Stomach smooth muscle (tissue), 2 donors: ENCODE results near the gene FBXL17.

ENCODE experiments used
- H3K27ac ChIP-seq: one replicate; pipeline ENCODE4 v1.7.0; 2013; ENCODE audit warnings: mild to moderate bottlenecking, low read length, inconsistent platforms
- H3K27me3 ChIP-seq, 2 donors: one replicate each; pipeline ENCODE4 v1.7.0; 2013; ENCODE audit warnings: low read length in 2 of 2; ENCODE audit not compliant: insufficient read depth in 2 of 2, control insufficient read depth in 1 of 2
- H3K36me3 ChIP-seq, 2 donors: one replicate each; pipeline ENCODE4 v1.7.0; 2013; ENCODE audit warnings: low read length in 2 of 2; ENCODE audit not compliant: control insufficient read depth in 2 of 2, insufficient read depth in 2 of 2
- H3K4me1 ChIP-seq: one replicate; pipeline ENCODE4 v1.7.0; 2013; ENCODE audit warnings: low read length; ENCODE audit not compliant: control insufficient read depth, insufficient read depth
- H3K4me3 ChIP-seq, 2 donors: one replicate each; pipeline ENCODE4 v1.7.0; 2013; ENCODE audit warnings: low read length in 2 of 2
- H3K9ac ChIP-seq, 2 donors: one replicate each; pipeline ENCODE4 v1.7.0; 2013; ENCODE audit warnings: low read length in 2 of 2, mild to moderate bottlenecking in 1 of 2
- H3K9me3 ChIP-seq, 2 donors: one replicate each; pipeline ENCODE4 v1.7.0; 2013; ENCODE audit warnings: low read length in 2 of 2; ENCODE audit not compliant: control insufficient read depth in 2 of 2
- donor health status: healthy.
- donor health status: Pancreatic carcinoma.

FBXL17 gene

GRCh38 chr5:107958432-107958831 lies 423.5 kb downstream of the FBXL17 start:
- Histone ChIP-seq H3K27ac (no peak overlapping the region), H3K4me1 (no peaks in the 10 kb centered on the region), H3K9me3 (no peaks in the 10 kb centered on the region), H3K36me3 (no peaks in the 10 kb centered on the region), H3K9ac (no peak overlapping the region), H3K4me3 (no peak overlapping the region), H3K27me3 (no peaks in the 10 kb centered on the region)

GRCh38 chr5:107957051-107957450 lies 424.8 kb downstream of the FBXL17 start:
- Histone ChIP-seq H3K4me3 (no peak overlapping the region), H3K27me3 (no peaks in the 10 kb centered on the region), H3K9ac (no peak overlapping the region), H3K9me3 (no peaks in the 10 kb centered on the region), H3K36me3 (no peaks in the 10 kb centered on the region), H3K4me1 (no peaks in the 10 kb centered on the region), H3K27ac (no peak overlapping the region)

GRCh38 chr5:107955321-107955720 lies 426.6 kb downstream of the FBXL17 start:
- H3K36me3 ChIP-seq, result no peaks in the 10 kb centered on the region

GRCh38 chr5:107954254-107954653 lies 427.6 kb downstream of the FBXL17 start:
- Histone ChIP-seq H3K4me3 (no peak overlapping the region), H3K27me3 (no peaks in the 10 kb centered on the region), H3K4me1 (no peaks in the 10 kb centered on the region), H3K9me3 (no peaks in the 10 kb centered on the region), H3K27ac (no peak overlapping the region), H3K36me3 (no peaks in the 10 kb centered on the region), H3K9ac (no peak overlapping the region)

More at GRCh38 chr5:107955321-107955720, 426.6 kb downstream of the FBXL17 start:
- Histone ChIP-seq H3K4me1 (no peaks in the 10 kb centered on the region), H3K27me3 (no peaks in the 10 kb centered on the region), H3K27ac (no peak overlapping the region), H3K9ac (no peak overlapping the region), H3K4me3 (no peak overlapping the region), H3K9me3 (no peaks in the 10 kb centered on the region)

- no peaks in the 10 kb centered on the region for H3K27me3 ChIP-seq
- H3K9ac ChIP-seq, result no peak overlapping the region
- H3K4me1 ChIP-seq, result no peaks in the 10 kb centered on the region
- no peak overlapping the region for H3K4me3 ChIP-seq
- no peaks in the 10 kb centered on the region for H3K9me3 ChIP-seq
- no peaks in the 10 kb centered on the region for H3K36me3 ChIP-seq
- H3K27ac ChIP-seq, result no peak overlapping the region
Observed at GRCh38 chr5:107952450-107952849, 429.4 kb downstream of the FBXL17 start.

- H3K4me1 ChIP-seq, result no peaks in the 10 kb centered on the region
- H3K36me3 ChIP-seq, result no peaks in the 10 kb centered on the region
- no peak overlapping the region for H3K9ac ChIP-seq
- no peaks in the 10 kb centered on the region for H3K9me3 ChIP-seq
- no peaks in the 10 kb centered on the region for H3K27me3 ChIP-seq
- no peak overlapping the region for H3K27ac ChIP-seq
- H3K4me3 ChIP-seq, result no peak overlapping the region
Observed at GRCh38 chr5:107951309-107951708, 430.6 kb downstream of the FBXL17 start.

GRCh38 chr5:107950776-107951175 lies 431.1 kb downstream of the FBXL17 start:
- Histone ChIP-seq H3K27me3 (no peaks in the 10 kb centered on the region), H3K9me3 (no peaks in the 10 kb centered on the region), H3K4me3 (no peak overlapping the region), H3K36me3 (no peaks in the 10 kb centered on the region), H3K27ac (no peak overlapping the region), H3K4me1 (no peaks in the 10 kb centered on the region), H3K9ac (no peak overlapping the region)

- H3K4me1 ChIP-seq, result no peaks in the 10 kb centered on the region
- no peaks in the 10 kb centered on the region for H3K36me3 ChIP-seq
- no peaks in the 10 kb centered on the region for H3K27me3 ChIP-seq
- H3K9me3 ChIP-seq, result no peaks in the 10 kb centered on the region
- no peak overlapping the region for H3K9ac ChIP-seq
- no peak overlapping the region for H3K4me3 ChIP-seq
- H3K27ac ChIP-seq, result no peak overlapping the region
Observed at GRCh38 chr5:107949688-107950341, 432.1 kb downstream of the FBXL17 start.

- H3K4me1 ChIP-seq, result no peaks in the 10 kb centered on the region
- no peak overlapping the region for H3K9ac ChIP-seq
- H3K4me3 ChIP-seq, result no peak overlapping the region
- no peaks in the 10 kb centered on the region for H3K27me3 ChIP-seq
- H3K9me3 ChIP-seq, result no peaks in the 10 kb centered on the region
- H3K36me3 ChIP-seq, result no peaks in the 10 kb centered on the region
- H3K27ac ChIP-seq, result no peak overlapping the region
Observed at GRCh38 chr5:107948377-107948776, 433.5 kb downstream of the FBXL17 start.

GRCh38 chr5:107945061-107945460 lies 436.8 kb downstream of the FBXL17 start:
- Histone ChIP-seq H3K27ac (no peak overlapping the region), H3K4me1 (no peaks in the 10 kb centered on the region), H3K9ac (no peak overlapping the region), H3K36me3 (no peaks in the 10 kb centered on the region), H3K4me3 (no peak overlapping the region), H3K9me3 (no peaks in the 10 kb centered on the region), H3K27me3 (no peaks in the 10 kb centered on the region)

- H3K9ac ChIP-seq, result no peak overlapping the region
- H3K27me3 ChIP-seq, result no peaks in the 10 kb centered on the region
- no peak overlapping the region for H3K4me3 ChIP-seq
- no peaks in the 10 kb centered on the region for H3K4me1 ChIP-seq
- H3K9me3 ChIP-seq, result no peaks in the 10 kb centered on the region
- H3K36me3 ChIP-seq, result no peaks in the 10 kb centered on the region
- no peak overlapping the region for H3K27ac ChIP-seq
Observed at GRCh38 chr5:107943923-107944322, 438.0 kb downstream of the FBXL17 start.
